ENCODE measurements around the gene ZNF117. TPM values are rescaled to one million over a fixed set of nuclear protein-coding genes. Genes with fewer than 3 reads are reported as not detected.
"Not testable (repeated sequence)": the region's sequence is repeated elsewhere in the genome, so short reads cannot be mapped to it uniquely, and the experiment has no call there.

ZNF117 gene
- total and polyA plus RNA-seq, 3 experiments from 2014 or later: 0.89 to 3.8 (median 3.5) TPM

GRCh38 chr7:64928252-64929187 lies 62.3 kb downstream of the ZNF117 start:
- peaks cover 24% of the 10 kb centered on the region for H3K36me3 ChIP-seq (ENCODE audit: insufficient read depth, low read length)
- H3K27ac ChIP-seq (ENCODE audit: low read depth, low read length); CTCF ChIA-PET; H3K4me1 Mint-ChIP-seq; H3K4me1 ChIP-seq (ENCODE audit: insufficient read depth, low read length); H3K27me3 ChIP-seq (ENCODE audit: insufficient read depth, low read length, poor library complexity, severe bottlenecking); POLR2A ChIA-PET; H3K4me3 ChIP-seq (ENCODE audit: low read length); H3K27ac Mint-ChIP-seq; DNase-seq; H3K4me3 Mint-ChIP-seq; H3K27me3 Mint-ChIP-seq: not testable (repeated sequence)
- peaks cover 19% of the 10 kb centered on the region for H3K9me3 ChIP-seq (ENCODE audit: low read length)
- Mint-ChIP-seq H3K9me3 (peaks cover 48 to 73% (median 56%) of the 10 kb centered on the region in 5 donors), H3K36me3 (peaks cover 38 to 65% (median 59%) of the 10 kb centered on the region in 3 donors)

Other genes with a start within 250 kb of the ZNF117 start
- gene ZNF138, start 196.6 kb downstream of the ZNF117 start, total RNA-seq: 10 to 100 TPM in 1 of 2 experiments, 1 to 10 TPM in 1; 9.5 to 10.4 TPM
- 10.7 TPM for gene ZNF138, start 196.6 kb downstream of the ZNF117 start, polyA plus RNA-seq
- gene ZNF273, start 87.8 kb downstream of the ZNF117 start, total RNA-seq: 1 to 10 TPM; 6.8 to 7.1 TPM
- 3.1 TPM for gene ZNF273, start 87.8 kb downstream of the ZNF117 start, polyA plus RNA-seq
- gene ERV3-1, start 15.7 kb upstream of the ZNF117 start, total RNA-seq: 1 to 10 TPM; 6.0 to 7.1 TPM
- gene ERV3-1, start 15.7 kb upstream of the ZNF117 start, polyA plus RNA-seq: 7.2 TPM